Neuron (in vitro differentiated cells): ENCODE measurements around the gene PSMD9.
A peak's percentile ranks its signal among the peaks of the same experiment; 100 is the strongest.
"Not testable (repeated sequence)": the region's sequence is repeated elsewhere in the genome, so short reads cannot be mapped to it uniquely, and the experiment has no call there.

Source experiments
- H2AFZ ChIP-seq: one replicate; pipeline ENCODE4 v1.6.1; 2013; ENCODE audit warnings: low read depth, mild to moderate bottlenecking, inconsistent platforms, low read length, moderate library complexity
- H3K27me3 ChIP-seq: one replicate; pipeline ENCODE4 v1.6.1; 2013; ENCODE audit warnings: low read length; ENCODE audit not compliant: insufficient read depth
- H3K36me3 ChIP-seq: one replicate; pipeline ENCODE4 v1.6.1; 2013; ENCODE audit warnings: low read length; ENCODE audit not compliant: insufficient read depth
- H3K4me1 ChIP-seq: one replicate; pipeline ENCODE4 v1.6.1; 2013; ENCODE audit warnings: low read length; ENCODE audit not compliant: insufficient read depth
- H3K4me3 ChIP-seq: 2 replicates; pipeline ENCODE4 v1.5.1; 2013; ENCODE audit warnings: mild to moderate bottlenecking, low read length, moderate library complexity
- H3K9me3 ChIP-seq: one replicate; pipeline ENCODE4 v1.6.1; 2013; ENCODE audit warnings: low read length

The PSMD9 gene

GRCh38 chr12:121889274-121889624, 659 bp downstream of the PSMD9 start:
- Histone ChIP-seq H3K36me3 (peaks cover 8% of the 10 kb centered on the region), H3K27me3 (no peaks in the 10 kb centered on the region), H2AFZ (peak overlapping the region; percentile 40), H3K9me3 (no peaks in the 10 kb centered on the region), H3K4me3 (peak overlapping the region; percentile 80), H3K4me1 (peaks cover 19% of the 10 kb centered on the region)

DNA sequence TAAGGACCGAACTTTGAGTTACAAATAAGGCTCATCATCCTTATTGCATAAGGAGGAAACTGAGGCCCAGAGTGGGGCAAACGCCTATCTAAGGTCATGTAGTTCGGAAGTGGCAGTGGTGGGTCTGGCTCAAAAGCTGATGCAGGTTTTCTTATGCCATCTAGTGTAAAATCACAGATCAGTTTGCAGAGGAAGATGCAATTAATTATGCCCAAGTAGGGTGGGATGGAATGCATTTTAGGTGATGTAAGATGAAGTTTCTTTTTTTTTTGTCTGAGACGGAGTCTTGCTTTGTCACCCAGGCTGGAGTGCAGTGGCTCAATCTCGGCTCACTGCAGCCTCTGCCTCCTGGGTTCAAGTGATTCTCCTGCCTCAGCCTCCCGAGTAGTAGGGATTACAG, 1.1 kb downstream of the PSMD9 start:
- H3K27me3 ChIP-seq, H3K9me3 ChIP-seq, H2AFZ ChIP-seq, H3K36me3 ChIP-seq: not testable (repeated sequence)
- peak overlapping the region; percentile 80 for H3K4me3 ChIP-seq
- peaks cover 19% of the 10 kb centered on the region for H3K4me1 ChIP-seq

- no peaks in the 10 kb centered on the region for H3K27me3 ChIP-seq
- H3K36me3 ChIP-seq, result peaks cover 28% of the 10 kb centered on the region
- H2AFZ ChIP-seq, result no peak overlapping the region
- H3K4me1 ChIP-seq, result peaks cover 19% of the 10 kb centered on the region
- H3K4me3 ChIP-seq, result no peak overlapping the region
- H3K9me3 ChIP-seq, result no peaks in the 10 kb centered on the region
Measured at GRCh38 chr12:121892673-121893561, 4.3 kb downstream of the PSMD9 start.

- peaks cover 36% of the 10 kb centered on the region for H3K36me3 ChIP-seq
- H3K4me3 ChIP-seq, result no peak overlapping the region
- no peaks in the 10 kb centered on the region for H3K9me3 ChIP-seq
Measured at GRCh38 chr12:121893961-121894460, 5.4 kb downstream of the PSMD9 start.

DNA sequence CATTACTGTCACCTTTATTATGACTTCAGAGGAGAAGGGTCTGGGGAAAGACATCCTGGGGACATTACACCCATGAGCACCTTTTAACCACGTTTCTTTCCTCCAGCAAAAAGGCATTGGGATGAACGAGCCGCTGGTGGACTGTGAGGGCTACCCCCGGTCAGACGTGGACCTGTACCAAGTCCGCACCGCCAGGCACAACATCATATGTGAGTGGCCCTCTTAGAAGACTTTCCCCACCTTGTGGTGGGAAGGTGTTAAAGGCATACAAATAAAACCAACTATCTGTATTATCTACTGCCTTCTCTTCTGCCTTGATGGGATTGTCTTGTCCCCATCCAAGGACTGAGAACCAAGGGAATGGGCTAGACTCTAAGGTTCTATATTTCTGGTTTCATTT, 6.0 kb downstream of the PSMD9 start:
- Histone ChIP-seq H3K9me3 (no peaks in the 10 kb centered on the region), H2AFZ (no peak overlapping the region)

More at GRCh38 chr12:121893961-121894460, 5.4 kb downstream of the PSMD9 start:
- peaks cover 19% of the 10 kb centered on the region for H3K4me1 ChIP-seq
- no peaks in the 10 kb centered on the region for H3K27me3 ChIP-seq
- no peak overlapping the region for H2AFZ ChIP-seq

DNA sequence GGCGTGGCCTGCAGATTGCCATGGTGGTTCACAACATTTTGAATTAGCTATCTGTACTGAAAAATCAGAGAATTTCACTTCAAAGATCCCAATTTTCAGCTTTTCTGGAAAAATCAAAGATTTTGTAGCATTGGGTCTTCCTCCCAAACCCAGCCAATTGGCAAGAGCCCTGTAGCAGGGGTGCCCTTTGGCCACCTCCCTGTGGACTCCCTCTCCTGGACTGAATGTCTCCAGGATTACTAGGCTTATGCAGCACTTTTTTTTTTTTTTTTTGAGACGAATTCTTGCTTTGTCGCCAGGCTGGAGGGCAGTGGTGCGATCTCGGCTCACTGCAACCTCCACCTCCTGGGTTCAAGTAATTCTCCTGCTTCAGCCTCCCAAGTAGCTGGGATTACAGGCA, 9.7 kb downstream of the PSMD9 start:
- no peak overlapping the region for H3K4me3 ChIP-seq
- peaks cover 9% of the 10 kb centered on the region for H3K4me1 ChIP-seq
- H3K9me3 ChIP-seq, result peaks cover 5% of the 10 kb centered on the region
- no peak overlapping the region for H2AFZ ChIP-seq
- no peaks in the 10 kb centered on the region for H3K27me3 ChIP-seq
- H3K36me3 ChIP-seq, result peaks cover 64% of the 10 kb centered on the region

More for the DNA sequence above, 6.0 kb downstream of the PSMD9 start:
- peaks cover 14% of the 10 kb centered on the region for H3K4me1 ChIP-seq
- no peaks in the 10 kb centered on the region for H3K27me3 ChIP-seq
- H3K4me3 ChIP-seq, result no peak overlapping the region
- H3K36me3 ChIP-seq, result peaks cover 42% of the 10 kb centered on the region

DNA sequence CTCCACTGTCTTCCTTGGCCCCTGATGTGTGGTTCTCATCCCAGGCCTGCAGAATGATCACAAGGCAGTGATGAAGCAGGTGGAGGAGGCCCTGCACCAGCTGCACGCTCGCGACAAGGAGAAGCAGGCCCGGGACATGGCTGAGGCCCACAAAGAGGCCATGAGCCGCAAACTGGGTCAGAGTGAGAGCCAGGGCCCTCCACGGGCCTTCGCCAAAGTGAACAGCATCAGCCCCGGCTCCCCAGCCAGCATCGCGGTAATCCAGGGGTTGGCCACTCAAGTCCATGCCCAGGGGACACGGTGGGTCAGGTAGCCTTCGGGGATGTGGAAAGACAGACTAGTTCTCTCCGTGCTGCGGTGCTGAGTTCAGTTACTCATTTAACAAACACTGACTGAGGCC, 11.0 kb downstream of the PSMD9 start:
- H3K27me3 ChIP-seq, result no peaks in the 10 kb centered on the region
- H3K4me1 ChIP-seq, result no peaks in the 10 kb centered on the region
- H3K4me3 ChIP-seq, result no peak overlapping the region
- peaks cover 72% of the 10 kb centered on the region for H3K36me3 ChIP-seq
- H3K9me3 ChIP-seq, result peaks cover 6% of the 10 kb centered on the region
- H2AFZ ChIP-seq, result no peak overlapping the region

- H2AFZ ChIP-seq, result no peak overlapping the region
- peaks cover 71% of the 10 kb centered on the region for H3K36me3 ChIP-seq
- H3K27me3 ChIP-seq, result no peaks in the 10 kb centered on the region
- H3K4me1 ChIP-seq, result no peaks in the 10 kb centered on the region
- H3K4me3 ChIP-seq, result no peak overlapping the region
- H3K9me3 ChIP-seq, result peaks cover 6% of the 10 kb centered on the region
Measured at GRCh38 chr12:121903202-121903601, 14.6 kb downstream of the PSMD9 start.

GRCh38 chr12:121905746-121906145, 17.2 kb downstream of the PSMD9 start:
- Histone ChIP-seq H2AFZ (no peak overlapping the region), H3K4me3 (no peak overlapping the region), H3K4me1 (no peaks in the 10 kb centered on the region), H3K36me3 (peaks cover 63% of the 10 kb centered on the region), H3K27me3 (no peaks in the 10 kb centered on the region), H3K9me3 (peaks cover 8% of the 10 kb centered on the region)

GRCh38 chr12:121908702-121909101, 20.1 kb downstream of the PSMD9 start:
- H3K4me1 ChIP-seq, result no peaks in the 10 kb centered on the region
- peaks cover 2% of the 10 kb centered on the region for H3K9me3 ChIP-seq
- no peak overlapping the region for H2AFZ ChIP-seq
- H3K4me3 ChIP-seq, result no peak overlapping the region
- peaks cover 44% of the 10 kb centered on the region for H3K36me3 ChIP-seq
- no peaks in the 10 kb centered on the region for H3K27me3 ChIP-seq

GRCh38 chr12:121911824-121912585, 23.4 kb downstream of the PSMD9 start:
- Histone ChIP-seq H3K36me3 (peaks cover 35% of the 10 kb centered on the region), H2AFZ (no peak overlapping the region), H3K4me3 (no peak overlapping the region), H3K27me3 (no peaks in the 10 kb centered on the region), H3K9me3 (peaks cover 2% of the 10 kb centered on the region), H3K4me1 (peaks cover 13% of the 10 kb centered on the region)

DNA sequence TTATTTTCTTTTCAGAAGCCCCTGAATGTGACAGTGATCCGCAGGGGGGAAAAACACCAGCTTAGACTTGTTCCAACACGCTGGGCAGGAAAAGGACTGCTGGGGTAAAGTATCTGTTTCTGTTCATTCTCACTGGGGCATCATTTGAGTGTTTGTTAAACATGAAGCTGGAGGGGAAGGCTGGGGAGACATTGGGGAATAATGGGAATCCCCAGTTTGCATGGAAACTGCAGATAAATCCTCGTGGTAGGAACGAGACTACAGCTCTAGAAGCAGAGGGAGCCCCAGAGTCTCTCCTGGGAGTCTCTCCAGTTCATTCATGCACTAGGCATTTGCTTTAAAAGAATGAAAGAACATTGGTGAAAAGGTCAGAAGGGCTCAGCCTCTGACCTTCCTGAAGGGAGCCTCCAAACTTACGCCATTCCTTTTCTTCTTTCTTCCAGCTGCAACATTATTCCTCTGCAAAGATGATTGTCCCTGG, 27.3 kb downstream of the PSMD9 start:
- no peaks in the 10 kb centered on the region for H3K9me3 ChIP-seq
- H3K4me3 ChIP-seq, result no peak overlapping the region
- peaks cover 36% of the 10 kb centered on the region for H3K36me3 ChIP-seq
- no peaks in the 10 kb centered on the region for H3K27me3 ChIP-seq
- no peak overlapping the region for H2AFZ ChIP-seq
- peaks cover 13% of the 10 kb centered on the region for H3K4me1 ChIP-seq

DNA sequence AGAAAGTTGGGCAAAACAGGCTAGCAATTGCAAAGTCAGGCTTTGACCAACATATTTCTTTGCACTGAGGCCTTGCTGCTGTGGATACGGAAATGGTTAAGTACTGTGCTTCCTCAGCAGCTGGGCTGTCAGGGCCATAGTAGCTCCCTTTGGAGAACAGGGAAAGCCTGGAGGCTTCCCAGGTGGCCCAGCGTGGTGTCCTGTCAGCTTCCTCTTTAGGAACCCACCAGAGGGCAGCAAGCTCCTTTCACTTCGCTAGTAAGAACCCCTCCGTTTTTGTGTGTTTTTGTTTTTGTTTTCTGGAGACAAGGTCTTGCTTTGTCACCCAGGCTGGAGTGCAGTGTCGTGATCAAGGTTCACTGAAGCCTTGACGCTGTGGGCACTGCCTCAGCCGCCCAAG, 28.1 kb downstream of the PSMD9 start:
- Histone ChIP-seq H2AFZ (no peak overlapping the region), H3K27me3 (no peaks in the 10 kb centered on the region), H3K9me3 (no peaks in the 10 kb centered on the region), H3K4me3 (no peak overlapping the region), H3K36me3 (peaks cover 34% of the 10 kb centered on the region), H3K4me1 (peaks cover 13% of the 10 kb centered on the region)
